OCI-LY7 (cell line): ENCODE measurements around the gene SFSWAP.

ENCODE experiments used
- EZH2phosphoT487 ChIP-seq: fragments of 200-600 bp; sonication (generic); IDR thresholded peaks from 2 replicates; pipeline ENCODE4 v1.6.1; 2018; ENCODE audit warnings: low read depth, borderline replicate concordance, mild to moderate bottlenecking, mixed run types, antibody characterized with exemption, low read length, moderate library complexity, mixed read lengths
- TF ChIP-seq, protein P1 (sequence below): fragments of 200-600 bp; sonication (generic); conservative IDR thresholded peaks from 2 replicates; pipeline ENCODE4 v1.5.1; 2014; ENCODE audit warnings: mild to moderate bottlenecking, antibody characterized with exemption, low read length, moderate library complexity, mixed read lengths

- TF ChIP-seq, protein P1, sequence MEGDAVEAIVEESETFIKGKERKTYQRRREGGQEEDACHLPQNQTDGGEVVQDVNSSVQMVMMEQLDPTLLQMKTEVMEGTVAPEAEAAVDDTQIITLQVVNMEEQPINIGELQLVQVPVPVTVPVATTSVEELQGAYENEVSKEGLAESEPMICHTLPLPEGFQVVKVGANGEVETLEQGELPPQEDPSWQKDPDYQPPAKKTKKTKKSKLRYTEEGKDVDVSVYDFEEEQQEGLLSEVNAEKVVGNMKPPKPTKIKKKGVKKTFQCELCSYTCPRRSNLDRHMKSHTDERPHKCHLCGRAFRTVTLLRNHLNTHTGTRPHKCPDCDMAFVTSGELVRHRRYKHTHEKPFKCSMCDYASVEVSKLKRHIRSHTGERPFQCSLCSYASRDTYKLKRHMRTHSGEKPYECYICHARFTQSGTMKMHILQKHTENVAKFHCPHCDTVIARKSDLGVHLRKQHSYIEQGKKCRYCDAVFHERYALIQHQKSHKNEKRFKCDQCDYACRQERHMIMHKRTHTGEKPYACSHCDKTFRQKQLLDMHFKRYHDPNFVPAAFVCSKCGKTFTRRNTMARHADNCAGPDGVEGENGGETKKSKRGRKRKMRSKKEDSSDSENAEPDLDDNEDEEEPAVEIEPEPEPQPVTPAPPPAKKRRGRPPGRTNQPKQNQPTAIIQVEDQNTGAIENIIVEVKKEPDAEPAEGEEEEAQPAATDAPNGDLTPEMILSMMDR: no peak
- no peak for TF ChIP-seq EZH2phosphoT487
Observed at GRCh38 chr12:131815131-131815530, 104.2 kb downstream of the SFSWAP start.
